H1 (cell line): ENCODE results near the gene SLC66A2. TPM values are rescaled to one million over a fixed set of nuclear protein-coding genes. Genes with fewer than 3 reads are reported as not detected.

Experiments used
- BCL11A ChIP-seq, 2 experiments: IDR thresholded peaks; one replicate each; pipeline ENCODE4 v1.6.1; 2011; ENCODE audit warnings: low read depth in 2 of 2, low read length in 2 of 2, mild to moderate bottlenecking in 2 of 2
- BRCA1 ChIP-seq: IDR thresholded peaks from 2 replicates; pipeline ENCODE4 v1.6.1; 2012; ENCODE audit warnings: low read depth, low read length, improper control_type of control experiment
- E2F6 ChIP-seq: IDR thresholded peaks from 2 replicates; pipeline ENCODE4 v1.6.1; 2012; ENCODE audit warnings: inconsistent platforms
- EGR1 ChIP-seq: IDR thresholded peaks from 2 replicates; pipeline ENCODE4 v1.6.1; 2011; ENCODE audit warnings: low read depth, low read length, borderline replicate concordance
- GABPA ChIP-seq: IDR thresholded peaks from 2 replicates; pipeline ENCODE4 v1.6.1; 2011; ENCODE audit warnings: mild to moderate bottlenecking, low read length, moderate library complexity, borderline replicate concordance; ENCODE audit not compliant: insufficient read depth
- HDAC2 ChIP-seq, 2 experiments: fragments of 300-600 bp in 1 of 2; sonication (generic) in 1 of 2; IDR thresholded peaks; 2 replicates each; pipeline ENCODE4 v1.6.1; 2011 to 2012; ENCODE audit warnings: low read depth in 2 of 2, low read length in 2 of 2, mild to moderate bottlenecking in 2 of 2, moderate library complexity in 2 of 2, borderline replicate concordance in 1 of 2, inconsistent platforms in 1 of 2
- JUN ChIP-seq: IDR thresholded peaks from 2 replicates; pipeline ENCODE4 v1.6.1; 2011; ENCODE audit warnings: low read depth, mild to moderate bottlenecking, improper control_type of control experiment, low read length
- MAFK ChIP-seq: IDR thresholded peaks from 2 replicates; pipeline ENCODE4 v1.6.1; 2012; ENCODE audit warnings: low read depth, mild to moderate bottlenecking, improper control_type of control experiment, low read length
- POLR2A ChIP-seq, 2 experiments: IDR thresholded peaks; 1 replicate in 1 of 2; 2 replicates in 1 of 2; pipeline ENCODE4 v1.6.1; 2011; ENCODE audit warnings: low read depth in 2 of 2, low read length in 2 of 2, mild to moderate bottlenecking in 2 of 2; ENCODE audit errors: control extremely low read depth in 1 of 2
- RBBP5 ChIP-seq: IDR thresholded peaks from 2 replicates; pipeline ENCODE4 v1.7.1; 2012; ENCODE audit warnings: low read depth, mild to moderate bottlenecking, inconsistent platforms, low read length, moderate library complexity, borderline replicate concordance
- RNF2 ChIP-seq: fragments of 200-900, 300-1000 bp; sonication (generic); IDR thresholded peaks from 2 replicates; pipeline ENCODE4 v1.7.1; 2016; ENCODE audit warnings: borderline replicate concordance, low read depth, mild to moderate bottlenecking, antibody characterized with exemption, low read length; ENCODE audit not compliant: poor library complexity, severe bottlenecking; ENCODE audit errors: missing control alignments
- SIRT6 ChIP-seq: IDR thresholded peaks from one replicate; pipeline ENCODE4 v1.7.1; 2012; ENCODE audit warnings: low read length, inconsistent platforms
- SP1 ChIP-seq: IDR thresholded peaks from 2 replicates; pipeline ENCODE4 v1.6.1; 2011; ENCODE audit warnings: low read depth, low read length
- SP4 ChIP-seq: IDR thresholded peaks from 2 replicates; pipeline ENCODE4 v1.6.1; 2012; ENCODE audit warnings: low read length, inconsistent platforms
- SRF ChIP-seq: IDR thresholded peaks from 2 replicates; pipeline ENCODE4 v1.6.1; 2011; ENCODE audit warnings: mild to moderate bottlenecking, low read depth, low read length, moderate library complexity
- TAF1 ChIP-seq: IDR thresholded peaks from 2 replicates; pipeline ENCODE4 v1.6.1; 2011; ENCODE audit warnings: mild to moderate bottlenecking, low read depth, low read length
- TAF7 ChIP-seq: optimal IDR thresholded peaks from 2 replicates; pipeline ENCODE3; 2011; ENCODE audit warnings: low read depth, mild to moderate bottlenecking, inconsistent platforms, low read length, moderate library complexity, borderline replicate concordance
- polyA plus RNA-seq, 7 experiments: library from polyadenylated mRNA; depleted of rRNA in 3 of 7; stranded (reverse) in 5 of 7; unstranded in 2 of 7; fragments of >200 nt in 5 of 7; fragments of 200-250 nt in 2 of 7; gene quantifications; 1 replicate in 5 of 7; 2 replicates in 1 of 7; 4 replicates in 1 of 7; pipeline versions ENCODE4 v1.2.1 to v1.2.3, GENCODE V29; 2011 to 2013; ENCODE audit warnings: missing spikeins in 2 of 7, mixed read lengths in 2 of 7
- total RNA-seq: library from RNA; stranded (reverse); fragmentation: NEBNext Ultra II Directional; extraction: Animal tissue kit (Norgen Biotek cat#: 25700); gene quantifications from 2 replicates; pipeline ENCODE4 v1.2.1, GENCODE V29; 2021
- TF ChIP-seq, protein P1 (sequence below), 3 experiments: IDR thresholded peaks; 1 replicate in 2 of 3; 2 replicates in 1 of 3; pipeline versions ENCODE4 v1.5.1 to v1.6.1; 2011; ENCODE audit warnings: low read length in 3 of 3, mild to moderate bottlenecking in 3 of 3, inconsistent platforms in 2 of 3, low read depth in 1 of 3, moderate library complexity in 1 of 3; ENCODE audit not compliant: insufficient read depth in 1 of 3; ENCODE audit errors: control extremely low read depth in 1 of 3

The SLC66A2 gene
- total and polyA plus RNA-seq, 2 of the 8 experiments (the other 6 are each of a cell fraction or from before 2014, with no cell fraction given): 15.0 to 18.9 TPM

GRCh38 chr18:79856119-79857007, 95.1 kb downstream of the SLC66A2 start (continued):
- peak; percentile 73; the same call in 1 of the 2 replicates for TF ChIP-seq GABPA
- 0 out of 2 replicates have a peak, but pooled peaks have one; percentile 14 for TF ChIP-seq SRF
- no peak for TF ChIP-seq SP1
- TF ChIP-seq HDAC2 (IDR thresholded peaks at IDR 0.05; ENCODE audit: borderline replicate concordance in 1 of 2, low read depth in 2 of 2, low read length in 2 of 2): 0 out of 4 replicates have a peak, but pooled peaks of 1 of the 2 experiments have one; percentile 50
- TF ChIP-seq SIRT6: no peak
- no peak for TF ChIP-seq TAF1
- no peak for TF ChIP-seq MAFK
- no peak for TF ChIP-seq BRCA1
- TF ChIP-seq RBBP5: no peak
- peak; percentile 52; the same call in 1 of the 2 replicates for TF ChIP-seq EGR1
- no peak for TF ChIP-seq RNF2
- TF ChIP-seq, protein P1, sequence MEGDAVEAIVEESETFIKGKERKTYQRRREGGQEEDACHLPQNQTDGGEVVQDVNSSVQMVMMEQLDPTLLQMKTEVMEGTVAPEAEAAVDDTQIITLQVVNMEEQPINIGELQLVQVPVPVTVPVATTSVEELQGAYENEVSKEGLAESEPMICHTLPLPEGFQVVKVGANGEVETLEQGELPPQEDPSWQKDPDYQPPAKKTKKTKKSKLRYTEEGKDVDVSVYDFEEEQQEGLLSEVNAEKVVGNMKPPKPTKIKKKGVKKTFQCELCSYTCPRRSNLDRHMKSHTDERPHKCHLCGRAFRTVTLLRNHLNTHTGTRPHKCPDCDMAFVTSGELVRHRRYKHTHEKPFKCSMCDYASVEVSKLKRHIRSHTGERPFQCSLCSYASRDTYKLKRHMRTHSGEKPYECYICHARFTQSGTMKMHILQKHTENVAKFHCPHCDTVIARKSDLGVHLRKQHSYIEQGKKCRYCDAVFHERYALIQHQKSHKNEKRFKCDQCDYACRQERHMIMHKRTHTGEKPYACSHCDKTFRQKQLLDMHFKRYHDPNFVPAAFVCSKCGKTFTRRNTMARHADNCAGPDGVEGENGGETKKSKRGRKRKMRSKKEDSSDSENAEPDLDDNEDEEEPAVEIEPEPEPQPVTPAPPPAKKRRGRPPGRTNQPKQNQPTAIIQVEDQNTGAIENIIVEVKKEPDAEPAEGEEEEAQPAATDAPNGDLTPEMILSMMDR (IDR thresholded peaks at IDR 0.05; ENCODE audit: control extremely low read depth in 1 of 3, insufficient read depth in 1 of 3, low read depth in 1 of 3, low read length in 3 of 3): no peak
- TF ChIP-seq POLR2A (IDR thresholded peaks at IDR 0.05; ENCODE audit: control extremely low read depth in 1 of 2, low read depth in 2 of 2, low read length in 2 of 2): no peak
- TF ChIP-seq SP4: no peak
- TF ChIP-seq E2F6: no peak
- no peak for TF ChIP-seq BCL11A (IDR thresholded peaks at IDR 0.05; ENCODE audit: low read depth in 2 of 2, low read length in 2 of 2)
- TF ChIP-seq JUN: no peak
- no peak for TF ChIP-seq TAF7
